GM18499 (cell line): ENCODE data around the gene ETNK2.
"Not testable (repeated sequence)": the region's sequence is repeated elsewhere in the genome, so short reads cannot be mapped to it uniquely, and the experiment has no call there.

ENCODE experiments used
- ATAC-seq: cut with Tn5 transposase; IDR thresholded peaks from one replicate; pipeline ENCODE4 v1.9.1; 2021; ENCODE audit warnings: moderate number of reproducible peaks; ENCODE audit not compliant: insufficient read depth, unreplicated experiment

Gene ETNK2

GRCh38 chr1:204102739-204103430 lies 49.0 kb downstream of the ETNK2 start:
- ATAC-seq: no peak

- no peak for ATAC-seq
Observed at GRCh38 chr1:204102029-204102611, 49.7 kb downstream of the ETNK2 start.

- not testable (repeated sequence) for ATAC-seq
Observed at GRCh38 chr1:204099754-204100153, 52.1 kb downstream of the ETNK2 start.

- ATAC-seq: no peak
Observed at GRCh38 chr1:204098683-204099082, 53.2 kb downstream of the ETNK2 start.

- ATAC-seq: no peak
Observed at GRCh38 chr1:204096931-204097330, 54.9 kb downstream of the ETNK2 start.

- no peak for ATAC-seq
Observed at GRCh38 chr1:204094856-204095634, 56.8 kb downstream of the ETNK2 start.

- no peak for ATAC-seq
Observed at GRCh38 chr1:204094313-204094729, 57.5 kb downstream of the ETNK2 start.

GRCh38 chr1:204093781-204094180 lies 58.1 kb downstream of the ETNK2 start:
- ATAC-seq: no peak

- no peak for ATAC-seq
Observed at GRCh38 chr1:204093421-204093717, 58.5 kb downstream of the ETNK2 start.

- ATAC-seq: no peak
Observed at GRCh38 chr1:204092632-204093420, 59.0 kb downstream of the ETNK2 start.

- ATAC-seq: no peak
Observed at GRCh38 chr1:204091787-204092312, 60.0 kb downstream of the ETNK2 start.

- ATAC-seq: no peak
Observed at GRCh38 chr1:204091066-204091465, 60.8 kb downstream of the ETNK2 start.

- ATAC-seq: not testable (repeated sequence)
Observed at GRCh38 chr1:204090132-204090531, 61.7 kb downstream of the ETNK2 start.

- no peak for ATAC-seq
Observed at GRCh38 chr1:204089044-204089751, 62.6 kb downstream of the ETNK2 start.

- no peak for ATAC-seq
Observed at GRCh38 chr1:204088596-204088995, 63.2 kb downstream of the ETNK2 start.

- no peak for ATAC-seq
Observed at GRCh38 chr1:204087893-204088528, 63.8 kb downstream of the ETNK2 start.

- ATAC-seq: no peak
Observed at GRCh38 chr1:204087181-204087892, 64.5 kb downstream of the ETNK2 start.

GRCh38 chr1:204085876-204086275 lies 66.0 kb downstream of the ETNK2 start:
- ATAC-seq: no peak

- no peak for ATAC-seq
Observed at GRCh38 chr1:204084247-204084772, 67.5 kb downstream of the ETNK2 start.
